Glutamatergic neuron (in vitro differentiated cells): ENCODE measurements around the gene CHD6. TPM values are rescaled to one million over a fixed set of nuclear protein-coding genes. Genes with fewer than 3 reads are reported as not detected.

Experiments
- DNase-seq: peaks from one replicate; pipeline ENCODE4 v3.0.0; 2022
- H3K27ac Mint-ChIP-seq: one replicate; pipeline ENCODE4 v1.8.0; 2020; ENCODE audit warnings: mild to moderate bottlenecking, mixed read lengths, inconsistent platforms; ENCODE audit not compliant: unreplicated experiment
- H3K27me3 Mint-ChIP-seq: one replicate; pipeline ENCODE4 v1.8.0; 2020; ENCODE audit warnings: mild to moderate bottlenecking, moderate library complexity, mixed read lengths, inconsistent platforms; ENCODE audit not compliant: unreplicated experiment
- H3K36me3 Mint-ChIP-seq: one replicate; pipeline ENCODE4 v1.8.0; 2020; ENCODE audit warnings: mild to moderate bottlenecking, mixed read lengths, inconsistent platforms; ENCODE audit not compliant: unreplicated experiment
- H3K4me1 Mint-ChIP-seq: one replicate; pipeline ENCODE4 v1.8.0; 2020; ENCODE audit warnings: mild to moderate bottlenecking, low read depth, mixed read lengths, inconsistent platforms; ENCODE audit not compliant: unreplicated experiment
- H3K4me3 Mint-ChIP-seq: one replicate; pipeline ENCODE4 v1.8.0; 2020; ENCODE audit warnings: mild to moderate bottlenecking, mixed read lengths, inconsistent platforms; ENCODE audit not compliant: unreplicated experiment
- H3K9me3 Mint-ChIP-seq: one replicate; pipeline ENCODE4 v1.8.0; 2020; ENCODE audit warnings: mild to moderate bottlenecking, moderate library complexity, mixed read lengths, inconsistent platforms; ENCODE audit not compliant: unreplicated experiment
- total RNA-seq: library from RNA; stranded (reverse); fragmentation: NEBNext Ultra II Directional; extraction: Animal tissue kit (Norgen Biotek cat#: 25700); gene quantifications from one replicate; pipeline ENCODE4 v1.2.1, GENCODE V29; 2021; ENCODE audit not compliant: unreplicated experiment
- TF ChIP-seq, protein P1 (sequence below): fragments of 200-600 bp; sonication (generic); IDR thresholded peaks from one replicate; pipeline ENCODE4 v1.5.0; 2021; ENCODE audit not compliant: partially characterized antibody, unreplicated experiment

The CHD6 gene
- total RNA-seq, 1 donor from 2014 or later, result 85.6 TPM

DNA sequence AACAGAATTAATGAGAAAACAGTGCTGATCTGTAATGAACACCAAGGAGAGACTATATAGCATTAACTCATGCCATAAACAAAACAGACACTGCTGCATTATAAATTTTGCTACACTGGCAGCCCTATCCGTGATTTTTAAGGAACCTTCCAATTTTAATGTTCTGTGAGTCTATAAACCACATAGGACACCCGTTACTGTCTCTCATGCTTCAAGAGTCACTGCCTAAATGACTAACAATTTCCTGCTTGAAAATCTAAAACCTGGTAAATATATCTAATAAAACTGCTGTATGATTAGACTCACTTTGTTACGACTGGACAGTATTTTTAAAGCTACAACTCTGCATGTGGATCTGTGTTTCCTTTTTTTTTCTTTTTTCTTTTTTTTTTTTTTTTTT lies 8.7 kb downstream of the CHD6 start:
- Mint-ChIP-seq H3K27me3 (peaks cover 2% of the 10 kb centered on the region), H3K9me3 (no peaks in the 10 kb centered on the region), H3K36me3 (no peaks in the 10 kb centered on the region), H3K4me3 (no peak overlapping the region), H3K4me1 (peaks cover 11% of the 10 kb centered on the region), H3K27ac (no peak overlapping the region)
- DNase-seq, result no peak
- TF ChIP-seq, protein P1, sequence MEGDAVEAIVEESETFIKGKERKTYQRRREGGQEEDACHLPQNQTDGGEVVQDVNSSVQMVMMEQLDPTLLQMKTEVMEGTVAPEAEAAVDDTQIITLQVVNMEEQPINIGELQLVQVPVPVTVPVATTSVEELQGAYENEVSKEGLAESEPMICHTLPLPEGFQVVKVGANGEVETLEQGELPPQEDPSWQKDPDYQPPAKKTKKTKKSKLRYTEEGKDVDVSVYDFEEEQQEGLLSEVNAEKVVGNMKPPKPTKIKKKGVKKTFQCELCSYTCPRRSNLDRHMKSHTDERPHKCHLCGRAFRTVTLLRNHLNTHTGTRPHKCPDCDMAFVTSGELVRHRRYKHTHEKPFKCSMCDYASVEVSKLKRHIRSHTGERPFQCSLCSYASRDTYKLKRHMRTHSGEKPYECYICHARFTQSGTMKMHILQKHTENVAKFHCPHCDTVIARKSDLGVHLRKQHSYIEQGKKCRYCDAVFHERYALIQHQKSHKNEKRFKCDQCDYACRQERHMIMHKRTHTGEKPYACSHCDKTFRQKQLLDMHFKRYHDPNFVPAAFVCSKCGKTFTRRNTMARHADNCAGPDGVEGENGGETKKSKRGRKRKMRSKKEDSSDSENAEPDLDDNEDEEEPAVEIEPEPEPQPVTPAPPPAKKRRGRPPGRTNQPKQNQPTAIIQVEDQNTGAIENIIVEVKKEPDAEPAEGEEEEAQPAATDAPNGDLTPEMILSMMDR, result no peak

- TF ChIP-seq, protein P1, result no peak
- H3K27ac Mint-ChIP-seq, result no peak overlapping the region
- no peaks in the 10 kb centered on the region for H3K36me3 Mint-ChIP-seq
- no peak overlapping the region for H3K4me3 Mint-ChIP-seq
- no peak for DNase-seq
- H3K9me3 Mint-ChIP-seq, result no peaks in the 10 kb centered on the region
- H3K4me1 Mint-ChIP-seq, result peaks cover 5% of the 10 kb centered on the region
- H3K27me3 Mint-ChIP-seq, result peaks cover 2% of the 10 kb centered on the region
Observed at GRCh38 chr20:41608606-41609005, 9.6 kb downstream of the CHD6 start.

DNA sequence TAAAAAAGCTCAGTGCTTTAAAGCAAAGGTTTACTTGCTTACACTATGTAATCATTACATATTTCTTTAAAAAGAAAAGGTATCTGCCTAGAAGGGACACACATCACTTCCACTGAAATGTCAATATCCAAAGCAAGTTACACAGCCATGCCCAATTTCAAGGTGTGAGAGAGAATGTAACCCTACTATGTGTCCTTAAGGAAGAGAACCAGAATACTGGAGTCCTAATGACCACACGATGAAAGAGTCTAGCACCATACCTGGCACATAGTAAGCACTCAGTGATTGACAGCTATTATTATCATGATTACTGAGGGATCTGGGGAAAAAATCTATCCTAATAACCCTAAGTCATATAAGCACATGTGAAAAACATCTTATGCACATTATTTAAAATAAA lies 10.4 kb downstream of the CHD6 start:
- TF ChIP-seq, protein P1, result no peak
- Mint-ChIP-seq H3K9me3 (no peaks in the 10 kb centered on the region), H3K27me3 (peaks cover 2% of the 10 kb centered on the region), H3K4me1 (no peaks in the 10 kb centered on the region), H3K36me3 (no peaks in the 10 kb centered on the region), H3K4me3 (no peak overlapping the region), H3K27ac (no peak overlapping the region)
- no peak for DNase-seq

DNA sequence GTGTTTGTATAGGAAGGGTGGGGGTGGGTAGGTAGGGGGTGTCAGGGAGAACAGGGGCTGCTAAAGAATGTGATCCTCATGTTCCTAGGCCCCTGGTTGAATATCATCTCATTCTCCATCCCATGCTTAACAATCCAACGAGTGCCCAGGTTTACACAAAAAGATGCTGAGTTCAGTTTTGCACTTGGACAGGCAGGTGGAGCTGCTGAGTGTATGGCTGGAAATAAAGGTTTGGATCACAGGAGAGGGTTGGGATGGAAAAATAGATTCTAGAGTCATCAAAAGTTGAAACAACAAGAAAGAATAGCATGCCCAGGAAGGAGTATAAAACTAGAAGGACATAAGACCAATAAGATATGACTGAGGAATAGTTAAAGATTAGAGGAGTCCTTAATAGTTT lies 14.2 kb downstream of the CHD6 start:
- H3K4me3 Mint-ChIP-seq, result no peak overlapping the region
- peaks cover 9% of the 10 kb centered on the region for H3K27me3 Mint-ChIP-seq
- peaks cover 11% of the 10 kb centered on the region for H3K9me3 Mint-ChIP-seq
- peaks cover 21% of the 10 kb centered on the region for H3K36me3 Mint-ChIP-seq
- DNase-seq, result no peak
- no peak overlapping the region for H3K27ac Mint-ChIP-seq
- TF ChIP-seq, protein P1, result no peak
- no peaks in the 10 kb centered on the region for H3K4me1 Mint-ChIP-seq

DNA sequence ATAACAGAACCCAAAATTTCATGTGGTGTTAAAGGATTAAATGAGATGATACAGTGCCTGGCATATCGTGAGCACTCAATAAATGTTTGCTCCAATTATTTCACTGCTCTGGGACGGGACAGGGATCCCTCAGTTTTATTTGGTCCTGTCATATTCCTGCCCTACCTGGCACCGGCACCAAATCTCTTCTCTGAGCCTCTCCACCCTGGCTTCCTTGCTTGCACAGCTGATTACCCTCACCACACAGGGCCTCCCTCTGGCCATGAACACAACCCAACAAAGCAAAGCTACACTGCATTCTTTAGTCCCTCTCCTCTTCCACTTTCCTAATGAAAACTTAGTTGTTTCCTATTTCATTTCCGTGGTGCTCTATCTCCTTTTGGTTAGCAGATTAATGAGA lies 16.4 kb downstream of the CHD6 start:
- TF ChIP-seq, protein P1, result no peak
- no peak overlapping the region for H3K27ac Mint-ChIP-seq
- no peak for DNase-seq
- H3K4me1 Mint-ChIP-seq, result no peaks in the 10 kb centered on the region
- H3K36me3 Mint-ChIP-seq, result peaks cover 44% of the 10 kb centered on the region
- H3K4me3 Mint-ChIP-seq, result no peak overlapping the region
- H3K27me3 Mint-ChIP-seq, result peaks cover 6% of the 10 kb centered on the region
- H3K9me3 Mint-ChIP-seq, result peaks cover 14% of the 10 kb centered on the region
